GM23338 (cell line): ENCODE results near the gene MAGEA4. TPM values are rescaled to one million over a fixed set of nuclear protein-coding genes. Genes with fewer than 3 reads are reported as not detected.

Source experiments
- ATAC-seq: fragments of 200-7000 bp; cut with Tn5 transposase; 3 replicates; pipeline ENCODE4 v1.9.1; 2020
- DNase-seq: peaks from one replicate; pipeline ENCODE4 v3.0.0-alpha.2; 2015; ENCODE audit warnings: low spot score
- H2AFZ ChIP-seq: fragments of 200-600 bp; sonication (generic); 2 replicates; pipeline ENCODE4 v1.8.0; 2016; ENCODE audit warnings: antibody characterized with exemption, mild to moderate bottlenecking, moderate library complexity
- H3F3A ChIP-seq: fragments of 200-600 bp; sonication (generic); replicated peaks from 2 replicates; pipeline ENCODE4 v1.8.0; 2017; ENCODE audit warnings: antibody characterized with exemption, mixed run types, low read depth
- H3K27ac ChIP-seq: fragments of 200-600 bp; sonication (generic); 2 replicates; pipeline ENCODE4 v1.6.1; 2016; ENCODE audit warnings: low read depth
- H3K27me3 ChIP-seq: fragments of 200-600 bp; sonication (generic); 2 replicates; pipeline ENCODE4 v1.8.0; 2016; ENCODE audit warnings: mild to moderate bottlenecking, mixed run types, moderate library complexity; ENCODE audit not compliant: insufficient read depth
- H3K36me3 ChIP-seq: fragments of 200-600 bp; sonication (generic); 2 replicates; pipeline ENCODE4 v1.8.0; 2016; ENCODE audit warnings: mild to moderate bottlenecking; ENCODE audit not compliant: insufficient read depth
- H3K4me1 ChIP-seq: fragments of 200-600 bp; sonication (generic); 2 replicates; pipeline ENCODE4 v1.8.0; 2016; ENCODE audit warnings: mild to moderate bottlenecking, moderate library complexity; ENCODE audit not compliant: insufficient read depth
- H3K4me2 ChIP-seq: fragments of 200-600 bp; sonication (generic); 2 replicates; pipeline ENCODE4 v1.7.1; 2017; ENCODE audit warnings: mixed run types
- H3K4me3 ChIP-seq: fragments of 200-600 bp; sonication (generic); 2 replicates; pipeline ENCODE4 v1.6.1; 2016; ENCODE audit warnings: mixed run types
- H3K79me2 ChIP-seq: fragments of 200-600 bp; sonication (generic); replicated peaks from 2 replicates; pipeline ENCODE4 v1.8.0; 2017; ENCODE audit warnings: mild to moderate bottlenecking; ENCODE audit not compliant: insufficient read depth
- H3K9me2 ChIP-seq: fragments of 200-600 bp; sonication (generic); 2 replicates; pipeline ENCODE4 v1.8.0; 2017; ENCODE audit not compliant: insufficient read depth
- H4K20me1 ChIP-seq: fragments of 200-600 bp; sonication (generic); replicated peaks from 2 replicates; pipeline ENCODE4 v1.8.0; 2017; ENCODE audit warnings: mild to moderate bottlenecking; ENCODE audit not compliant: insufficient read depth
- H3K27ac Mint-ChIP-seq: 2 replicates; pipeline ENCODE4 v1.8.0; 2020; ENCODE audit warnings: inconsistent platforms, mild to moderate bottlenecking, moderate library complexity, mixed read lengths
- H3K27me3 Mint-ChIP-seq: 3 replicates; pipeline ENCODE4 v1.8.0; 2022; ENCODE audit warnings: low read depth, mild to moderate bottlenecking, moderate library complexity, mixed read lengths, inconsistent platforms; ENCODE audit not compliant: insufficient read depth, poor library complexity
- H3K36me3 Mint-ChIP-seq: 3 replicates; pipeline ENCODE4 v1.8.0; 2021; ENCODE audit warnings: low read depth, mild to moderate bottlenecking, inconsistent platforms, moderate library complexity, mixed read lengths
- H3K4me1 Mint-ChIP-seq: 3 replicates; pipeline ENCODE4 v1.8.0; 2020; ENCODE audit warnings: mild to moderate bottlenecking, inconsistent platforms, mixed read lengths
- H3K4me3 Mint-ChIP-seq: 3 replicates; pipeline ENCODE4 v1.8.0; 2021; ENCODE audit warnings: moderate library complexity, mild to moderate bottlenecking, inconsistent platforms, mixed read lengths
- H3K9me3 Mint-ChIP-seq: 3 replicates; pipeline ENCODE4 v1.8.0; 2020; ENCODE audit warnings: moderate library complexity, mild to moderate bottlenecking, inconsistent platforms, mixed read lengths
- CREB1 ChIP-seq: fragments of 250-450 bp; sonication (Bioruptor Pico); IDR thresholded peaks from 2 replicates; pipeline ENCODE4 v1.5.0; 2020; ENCODE audit warnings: low read depth, mild to moderate bottlenecking, moderate library complexity
- EZH2 ChIP-seq: fragments of 200-600 bp; sonication (generic); IDR thresholded peaks from one replicate; pipeline ENCODE4 v1.8.0; 2017; ENCODE audit warnings: antibody characterized with exemption, mild to moderate bottlenecking, low read depth; ENCODE audit not compliant: unreplicated experiment
- EZH2phosphoT487 ChIP-seq: fragments of 200-600 bp; sonication (generic); IDR thresholded peaks from one replicate; pipeline ENCODE4 v1.8.1; 2018; ENCODE audit warnings: antibody characterized with exemption; ENCODE audit not compliant: unreplicated experiment
- NANOG ChIP-seq: IDR thresholded peaks from 2 replicates; pipeline ENCODE4 v1.6.1; 2016; ENCODE audit warnings: antibody characterized with exemption, borderline replicate concordance
- STAT1 ChIP-seq: IDR thresholded peaks from one replicate; pipeline ENCODE4 v1.6.1; 2016; ENCODE audit warnings: antibody characterized with exemption; ENCODE audit not compliant: unreplicated experiment
- ZNF114 ChIP-seq: fragments of 250-450 bp; sonication (Bioruptor Pico); IDR thresholded peaks from 2 replicates; pipeline ENCODE4 v1.5.0; 2020; ENCODE audit warnings: mild to moderate bottlenecking, moderate library complexity
- ZNF331 ChIP-seq: fragments of 250-450 bp; sonication (Bioruptor Pico); IDR thresholded peaks from 2 replicates; pipeline ENCODE4 v1.5.0; 2020; ENCODE audit warnings: low read depth, mild to moderate bottlenecking, moderate library complexity
- polyA plus RNA-seq: library from polyadenylated mRNA; unstranded; fragments of >200 nt; fragmentation: Nextera tagmentation; extraction: Ambion mirVana; gene quantifications from 2 replicates; pipeline ENCODE4 v1.2.1, GENCODE V29; 2016
- total RNA-seq: library from RNA; depleted of rRNA; stranded (reverse); fragments of >200 nt; shearing (Covaris generic); gene quantifications from 2 replicates; pipeline ENCODE4 v1.2.3, GENCODE V29; 2014
- TF ChIP-seq, protein P1 (sequence below): fragments of 250-450 bp; sonication (Bioruptor Pico); IDR thresholded peaks from 2 replicates; pipeline ENCODE4 v1.5.0; 2020; ENCODE audit warnings: mild to moderate bottlenecking, moderate library complexity
- TF ChIP-seq, protein P2 (sequence below): IDR thresholded peaks from one replicate; pipeline ENCODE4 v1.6.1; 2018; ENCODE audit warnings: antibody characterized with exemption; ENCODE audit not compliant: unreplicated experiment

Gene MAGEA4
- total and polyA plus RNA-seq, 2 experiments from 2014 or later: 0.73 to 2.8 TPM

DNA sequence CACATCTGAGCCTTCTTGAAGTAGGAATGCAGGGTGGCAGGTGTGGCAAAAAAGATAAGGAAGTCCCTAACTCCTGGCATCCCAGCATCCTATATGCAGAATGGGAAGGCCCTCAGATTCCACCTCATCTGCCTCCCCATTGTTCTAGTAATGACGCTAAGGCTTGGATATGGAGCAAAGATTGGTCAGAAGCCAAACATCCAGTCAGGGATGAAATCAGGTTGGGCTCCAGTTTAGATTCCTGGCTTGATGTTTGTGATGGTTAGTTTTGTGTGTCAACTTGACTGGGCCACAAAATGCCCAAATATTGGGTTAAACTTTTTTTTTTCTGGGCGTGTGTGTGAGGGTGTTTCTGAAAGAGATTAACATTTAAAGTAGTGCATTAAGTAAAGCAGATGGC is 39.6 kb upstream of the MAGEA4 start (continued):
- TF ChIP-seq, protein P1, sequence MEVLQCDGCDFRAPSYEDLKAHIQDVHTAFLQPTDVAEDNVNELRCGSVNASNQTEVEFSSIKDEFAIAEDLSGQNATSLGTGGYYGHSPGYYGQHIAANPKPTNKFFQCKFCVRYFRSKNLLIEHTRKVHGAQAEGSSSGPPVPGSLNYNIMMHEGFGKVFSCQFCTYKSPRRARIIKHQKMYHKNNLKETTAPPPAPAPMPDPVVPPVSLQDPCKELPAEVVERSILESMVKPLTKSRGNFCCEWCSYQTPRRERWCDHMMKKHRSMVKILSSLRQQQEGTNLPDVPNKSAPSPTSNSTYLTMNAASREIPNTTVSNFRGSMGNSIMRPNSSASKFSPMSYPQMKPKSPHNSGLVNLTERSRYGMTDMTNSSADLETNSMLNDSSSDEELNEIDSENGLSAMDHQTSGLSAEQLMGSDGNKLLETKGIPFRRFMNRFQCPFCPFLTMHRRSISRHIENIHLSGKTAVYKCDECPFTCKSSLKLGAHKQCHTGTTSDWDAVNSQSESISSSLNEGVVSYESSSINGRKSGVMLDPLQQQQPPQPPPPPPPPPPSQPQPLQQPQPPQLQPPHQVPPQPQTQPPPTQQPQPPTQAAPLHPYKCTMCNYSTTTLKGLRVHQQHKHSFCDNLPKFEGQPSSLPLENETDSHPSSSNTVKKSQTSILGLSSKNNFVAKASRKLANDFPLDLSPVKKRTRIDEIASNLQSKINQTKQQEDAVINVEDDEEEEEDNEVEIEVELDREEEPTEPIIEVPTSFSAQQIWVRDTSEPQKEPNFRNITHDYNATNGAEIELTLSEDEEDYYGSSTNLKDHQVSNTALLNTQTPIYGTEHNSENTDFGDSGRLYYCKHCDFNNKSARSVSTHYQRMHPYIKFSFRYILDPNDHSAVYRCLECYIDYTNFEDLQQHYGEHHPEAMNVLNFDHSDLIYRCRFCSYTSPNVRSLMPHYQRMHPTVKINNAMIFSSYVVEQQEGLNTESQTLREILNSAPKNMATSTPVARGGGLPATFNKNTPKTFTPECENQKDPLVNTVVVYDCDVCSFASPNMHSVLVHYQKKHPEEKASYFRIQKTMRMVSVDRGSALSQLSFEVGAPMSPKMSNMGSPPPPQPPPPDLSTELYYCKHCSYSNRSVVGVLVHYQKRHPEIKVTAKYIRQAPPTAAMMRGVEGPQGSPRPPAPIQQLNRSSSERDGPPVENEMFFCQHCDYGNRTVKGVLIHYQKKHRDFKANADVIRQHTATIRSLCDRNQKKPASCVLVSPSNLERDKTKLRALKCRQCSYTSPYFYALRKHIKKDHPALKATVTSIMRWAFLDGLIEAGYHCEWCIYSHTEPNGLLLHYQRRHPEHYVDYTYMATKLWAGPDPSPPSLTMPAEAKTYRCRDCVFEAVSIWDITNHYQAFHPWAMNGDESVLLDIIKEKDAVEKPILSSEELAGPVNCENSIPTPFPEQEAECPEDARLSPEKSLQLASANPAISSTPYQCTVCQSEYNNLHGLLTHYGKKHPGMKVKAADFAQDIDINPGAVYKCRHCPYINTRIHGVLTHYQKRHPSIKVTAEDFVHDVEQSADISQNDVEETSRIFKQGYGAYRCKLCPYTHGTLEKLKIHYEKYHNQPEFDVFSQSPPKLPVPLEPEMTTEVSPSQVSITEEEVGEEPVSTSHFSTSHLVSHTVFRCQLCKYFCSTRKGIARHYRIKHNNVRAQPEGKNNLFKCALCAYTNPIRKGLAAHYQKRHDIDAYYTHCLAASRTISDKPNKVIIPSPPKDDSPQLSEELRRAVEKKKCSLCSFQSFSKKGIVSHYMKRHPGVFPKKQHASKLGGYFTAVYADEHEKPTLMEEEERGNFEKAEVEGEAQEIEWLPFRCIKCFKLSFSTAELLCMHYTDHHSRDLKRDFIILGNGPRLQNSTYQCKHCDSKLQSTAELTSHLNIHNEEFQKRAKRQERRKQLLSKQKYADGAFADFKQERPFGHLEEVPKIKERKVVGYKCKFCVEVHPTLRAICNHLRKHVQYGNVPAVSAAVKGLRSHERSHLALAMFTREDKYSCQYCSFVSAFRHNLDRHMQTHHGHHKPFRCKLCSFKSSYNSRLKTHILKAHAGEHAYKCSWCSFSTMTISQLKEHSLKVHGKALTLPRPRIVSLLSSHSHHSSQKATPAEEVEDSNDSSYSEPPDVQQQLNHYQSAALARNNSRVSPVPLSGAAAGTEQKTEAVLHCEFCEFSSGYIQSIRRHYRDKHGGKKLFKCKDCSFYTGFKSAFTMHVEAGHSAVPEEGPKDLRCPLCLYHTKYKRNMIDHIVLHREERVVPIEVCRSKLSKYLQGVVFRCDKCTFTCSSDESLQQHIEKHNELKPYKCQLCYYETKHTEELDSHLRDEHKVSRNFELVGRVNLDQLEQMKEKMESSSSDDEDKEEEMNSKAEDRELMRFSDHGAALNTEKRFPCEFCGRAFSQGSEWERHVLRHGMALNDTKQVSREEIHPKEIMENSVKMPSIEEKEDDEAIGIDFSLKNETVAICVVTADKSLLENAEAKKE (CRISPR knock-in tag): no peak
- TF ChIP-seq, protein P2, sequence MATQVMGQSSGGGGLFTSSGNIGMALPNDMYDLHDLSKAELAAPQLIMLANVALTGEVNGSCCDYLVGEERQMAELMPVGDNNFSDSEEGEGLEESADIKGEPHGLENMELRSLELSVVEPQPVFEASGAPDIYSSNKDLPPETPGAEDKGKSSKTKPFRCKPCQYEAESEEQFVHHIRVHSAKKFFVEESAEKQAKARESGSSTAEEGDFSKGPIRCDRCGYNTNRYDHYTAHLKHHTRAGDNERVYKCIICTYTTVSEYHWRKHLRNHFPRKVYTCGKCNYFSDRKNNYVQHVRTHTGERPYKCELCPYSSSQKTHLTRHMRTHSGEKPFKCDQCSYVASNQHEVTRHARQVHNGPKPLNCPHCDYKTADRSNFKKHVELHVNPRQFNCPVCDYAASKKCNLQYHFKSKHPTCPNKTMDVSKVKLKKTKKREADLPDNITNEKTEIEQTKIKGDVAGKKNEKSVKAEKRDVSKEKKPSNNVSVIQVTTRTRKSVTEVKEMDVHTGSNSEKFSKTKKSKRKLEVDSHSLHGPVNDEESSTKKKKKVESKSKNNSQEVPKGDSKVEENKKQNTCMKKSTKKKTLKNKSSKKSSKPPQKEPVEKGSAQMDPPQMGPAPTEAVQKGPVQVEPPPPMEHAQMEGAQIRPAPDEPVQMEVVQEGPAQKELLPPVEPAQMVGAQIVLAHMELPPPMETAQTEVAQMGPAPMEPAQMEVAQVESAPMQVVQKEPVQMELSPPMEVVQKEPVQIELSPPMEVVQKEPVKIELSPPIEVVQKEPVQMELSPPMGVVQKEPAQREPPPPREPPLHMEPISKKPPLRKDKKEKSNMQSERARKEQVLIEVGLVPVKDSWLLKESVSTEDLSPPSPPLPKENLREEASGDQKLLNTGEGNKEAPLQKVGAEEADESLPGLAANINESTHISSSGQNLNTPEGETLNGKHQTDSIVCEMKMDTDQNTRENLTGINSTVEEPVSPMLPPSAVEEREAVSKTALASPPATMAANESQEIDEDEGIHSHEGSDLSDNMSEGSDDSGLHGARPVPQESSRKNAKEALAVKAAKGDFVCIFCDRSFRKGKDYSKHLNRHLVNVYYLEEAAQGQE: no peak
- no peak for TF ChIP-seq EZH2

DNA sequence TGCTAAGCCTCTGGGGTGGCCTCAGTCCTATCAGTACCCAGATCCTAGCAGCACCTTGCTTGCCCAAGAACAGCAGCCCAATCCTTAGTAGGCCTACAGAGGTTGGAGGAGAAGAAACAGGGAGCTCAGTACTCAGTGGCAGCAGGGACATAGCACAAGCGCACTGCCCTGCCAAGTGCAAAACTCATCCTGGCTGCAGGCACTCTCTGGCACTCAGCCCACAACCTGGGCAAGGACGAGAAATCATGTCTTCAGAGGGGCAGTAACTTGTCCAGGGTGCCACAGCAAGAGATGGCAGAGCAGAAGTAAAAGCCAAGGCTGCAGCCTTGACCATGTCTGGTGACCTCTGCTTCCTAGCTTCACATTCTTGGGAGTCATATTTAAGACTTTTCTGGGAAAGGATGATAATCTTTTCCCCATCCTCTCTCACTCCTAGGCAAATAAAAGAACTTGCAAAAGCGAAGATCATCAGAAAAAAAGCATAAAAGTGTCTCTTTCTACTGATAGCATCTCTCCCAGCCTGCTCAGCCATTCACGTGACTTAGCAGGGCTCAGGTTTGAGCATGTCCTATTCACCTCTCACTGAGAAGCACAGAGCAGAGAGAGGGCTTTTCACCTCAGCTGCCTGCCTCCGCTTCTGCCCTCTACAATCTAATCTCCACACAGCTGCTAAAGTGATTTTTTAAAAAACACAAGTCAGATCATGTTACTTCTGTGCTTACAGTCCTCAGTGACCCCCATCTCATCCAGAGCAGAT is 37.2 kb upstream of the MAGEA4 start:
- Histone ChIP-seq H3K4me2 (no peak overlapping the region), H3K27me3 (no peaks in the 10 kb centered on the region), H3K4me1 (no peaks in the 10 kb centered on the region), H3K27ac (no peak overlapping the region), H3K79me2 (no peaks in the 10 kb centered on the region), H2AFZ (no peak overlapping the region), H4K20me1 (no peaks in the 10 kb centered on the region), H3F3A (no peaks in the 10 kb centered on the region), H3K36me3 (no peaks in the 10 kb centered on the region), H3K9me2 (no peaks in the 10 kb centered on the region), H3K4me3 (no peak overlapping the region)
- no peaks in the 10 kb centered on the region for H3K36me3 Mint-ChIP-seq
- no peak for ATAC-seq
- no peak for DNase-seq
- H3K27ac Mint-ChIP-seq: no peak overlapping the region
- H3K9me3 Mint-ChIP-seq: no peaks in the 10 kb centered on the region
- peaks cover 1% of the 10 kb centered on the region for H3K27me3 Mint-ChIP-seq
- no peak overlapping the region for H3K4me3 Mint-ChIP-seq
- H3K4me1 Mint-ChIP-seq: no peaks in the 10 kb centered on the region; the same call in 2 of the 3 replicates
- TF ChIP-seq ZNF114 (CRISPR knock-in tag): no peak
- TF ChIP-seq EZH2: no peak
- no peak for TF ChIP-seq NANOG
- TF ChIP-seq, protein P2: no peak
- no peak for TF ChIP-seq CREB1 (CRISPR knock-in tag)
- TF ChIP-seq EZH2phosphoT487: no peak
- TF ChIP-seq ZNF331 (CRISPR knock-in tag): no peak
- TF ChIP-seq STAT1: no peak
